IPS-18a (cell line): ENCODE results near the gene SGMS1.
"Not testable (repeated sequence)": the region's sequence is repeated elsewhere in the genome, so short reads cannot be mapped to it uniquely, and the experiment has no call there.

Experiments used
- H3K27ac ChIP-seq: one replicate; pipeline ENCODE4 v1.5.1; 2013; ENCODE audit warnings: low read length
- H3K27me3 ChIP-seq: one replicate; pipeline ENCODE4 v1.6.1; 2013; ENCODE audit warnings: mild to moderate bottlenecking, low read length; ENCODE audit not compliant: control insufficient read depth, insufficient read depth
- H3K36me3 ChIP-seq: one replicate; pipeline ENCODE4 v1.6.1; 2013; ENCODE audit warnings: low read depth, low read length; ENCODE audit not compliant: control insufficient read depth
- H3K4me1 ChIP-seq: one replicate; pipeline ENCODE4 v1.6.1; 2013; ENCODE audit warnings: low read depth, low read length; ENCODE audit not compliant: control insufficient read depth
- H3K4me3 ChIP-seq: one replicate; pipeline ENCODE4 v1.5.1; 2013; ENCODE audit warnings: low read length
- H3K9ac ChIP-seq: one replicate; pipeline ENCODE4 v1.6.1; 2013; ENCODE audit warnings: mild to moderate bottlenecking, low read length, moderate library complexity
- H3K9me3 ChIP-seq: one replicate; pipeline ENCODE4 v1.6.1; 2013; ENCODE audit warnings: low read depth, low read length; ENCODE audit not compliant: control insufficient read depth

SGMS1 gene

DNA sequence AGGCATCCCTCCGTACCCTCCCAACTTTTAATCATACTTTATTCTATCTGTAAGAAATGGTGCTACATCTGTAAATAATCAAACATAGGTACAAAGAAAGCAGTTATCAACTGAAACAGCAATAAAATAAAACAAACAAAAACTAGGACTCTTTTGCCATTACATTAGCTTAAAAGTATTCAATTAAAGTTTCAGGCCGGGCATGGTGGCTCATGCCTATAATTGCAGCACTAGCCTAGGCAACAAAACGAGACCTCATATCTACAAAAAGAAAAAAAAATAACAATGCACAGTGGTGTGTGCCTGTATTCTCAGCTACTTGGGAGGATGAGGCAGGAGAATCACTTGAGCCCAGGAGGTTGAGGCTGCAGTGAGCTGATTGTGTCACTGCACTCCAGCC lies 161.9 kb downstream of the SGMS1 start:
- Histone ChIP-seq H3K27me3 (no peaks in the 10 kb centered on the region), H3K4me3 (no peak overlapping the region), H3K36me3 (peaks cover 9% of the 10 kb centered on the region), H3K9me3 (no peaks in the 10 kb centered on the region), H3K9ac (no peak overlapping the region), H3K27ac (no peak overlapping the region), H3K4me1 (no peaks in the 10 kb centered on the region)

GRCh38 chr10:50461123-50461522 lies 162.6 kb downstream of the SGMS1 start:
- no peaks in the 10 kb centered on the region for H3K4me1 ChIP-seq
- no peak overlapping the region for H3K4me3 ChIP-seq
- no peaks in the 10 kb centered on the region for H3K27me3 ChIP-seq
- H3K9me3 ChIP-seq: no peaks in the 10 kb centered on the region
- H3K27ac ChIP-seq: no peak overlapping the region
- peaks cover 9% of the 10 kb centered on the region for H3K36me3 ChIP-seq
- no peak overlapping the region for H3K9ac ChIP-seq

DNA sequence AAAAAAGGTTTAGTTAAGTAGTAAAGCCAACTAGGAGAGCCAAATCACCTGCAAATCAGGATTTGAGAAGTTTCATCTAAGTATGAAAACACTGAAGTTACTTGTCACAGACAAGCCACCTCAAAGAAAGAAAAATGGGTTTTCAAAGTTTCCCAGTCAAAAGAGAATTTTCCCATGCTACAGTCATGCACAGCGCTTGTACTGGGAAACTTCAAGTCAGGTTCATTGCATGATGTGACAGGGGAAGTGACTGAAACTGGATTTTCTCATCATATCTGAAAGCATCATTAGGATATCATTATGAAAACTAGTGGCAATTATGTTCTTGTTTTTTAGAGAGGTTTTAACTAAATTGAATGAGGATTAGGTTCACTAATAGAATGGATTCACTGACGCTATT lies 167.0 kb downstream of the SGMS1 start:
- Histone ChIP-seq H3K4me1 (peaks cover 12% of the 10 kb centered on the region), H3K36me3 (peaks cover 9% of the 10 kb centered on the region), H3K9ac (no peak overlapping the region), H3K27me3 (no peaks in the 10 kb centered on the region), H3K4me3 (no peak overlapping the region), H3K27ac (no peak overlapping the region), H3K9me3 (no peaks in the 10 kb centered on the region)

DNA sequence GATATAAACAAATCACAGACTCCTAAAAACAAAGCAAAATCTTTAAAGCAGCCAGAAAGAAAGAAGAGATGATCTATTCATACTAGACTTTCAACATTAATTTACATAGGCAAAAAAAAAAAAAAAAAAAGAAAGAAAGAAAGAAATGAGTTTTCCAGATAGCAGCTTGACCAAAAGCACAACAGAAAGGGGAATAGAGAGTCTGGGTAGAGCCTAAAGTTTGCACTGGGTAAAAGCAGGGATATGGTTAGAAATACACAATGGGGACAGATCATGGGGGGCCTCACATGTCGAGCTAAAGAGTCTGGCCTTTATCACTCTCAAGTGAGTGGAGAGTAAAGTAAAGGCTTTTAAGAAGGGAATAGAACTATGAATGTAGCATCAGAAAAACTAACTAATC lies 169.8 kb downstream of the SGMS1 start:
- Histone ChIP-seq H3K9ac (no peak overlapping the region), H3K9me3 (no peaks in the 10 kb centered on the region), H3K4me3 (no peak overlapping the region), H3K4me1 (peaks cover 12% of the 10 kb centered on the region), H3K36me3 (no peaks in the 10 kb centered on the region), H3K27me3 (no peaks in the 10 kb centered on the region), H3K27ac (no peak overlapping the region)

- H3K4me1 ChIP-seq: peaks cover 12% of the 10 kb centered on the region
- no peaks in the 10 kb centered on the region for H3K27me3 ChIP-seq
- no peaks in the 10 kb centered on the region for H3K36me3 ChIP-seq
- no peak overlapping the region for H3K9ac ChIP-seq
- no peak overlapping the region for H3K27ac ChIP-seq
- no peak overlapping the region for H3K4me3 ChIP-seq
- H3K9me3 ChIP-seq: no peaks in the 10 kb centered on the region
Observed at GRCh38 chr10:50452603-50453002, 171.2 kb downstream of the SGMS1 start.

GRCh38 chr10:50447691-50448090 lies 176.1 kb downstream of the SGMS1 start:
- Histone ChIP-seq H3K27me3 (no peaks in the 10 kb centered on the region), H3K27ac (no peak overlapping the region), H3K9me3 (no peaks in the 10 kb centered on the region), H3K9ac (no peak overlapping the region), H3K4me1 (peaks cover 5% of the 10 kb centered on the region), H3K4me3 (no peak overlapping the region), H3K36me3 (no peaks in the 10 kb centered on the region)

GRCh38 chr10:50445777-50446176 lies 178.0 kb downstream of the SGMS1 start:
- H3K9me3 ChIP-seq, H3K4me3 ChIP-seq, H3K27ac ChIP-seq, H3K27me3 ChIP-seq, H3K9ac ChIP-seq, H3K36me3 ChIP-seq, H3K4me1 ChIP-seq: not testable (repeated sequence)

DNA sequence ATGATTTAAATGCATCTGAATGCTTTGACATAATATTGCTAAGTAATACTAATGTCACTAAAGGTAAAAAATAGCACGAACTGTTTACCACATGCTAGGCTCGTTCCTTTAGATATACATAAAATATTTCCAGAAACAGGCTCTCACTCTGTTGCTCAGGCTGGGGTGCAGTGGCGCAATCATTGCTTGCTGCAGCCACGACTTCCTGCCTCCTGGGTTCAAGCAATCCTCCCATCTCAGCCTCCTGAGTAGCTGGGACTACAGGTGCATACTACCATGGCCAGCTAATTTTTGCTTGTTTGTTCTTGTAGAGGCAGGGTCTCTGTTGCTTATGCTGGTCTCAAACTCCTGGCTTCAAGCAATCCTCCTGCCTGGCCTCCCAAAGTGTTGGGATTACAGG lies 183.3 kb downstream of the SGMS1 start:
- peaks cover 6% of the 10 kb centered on the region for H3K4me1 ChIP-seq
- H3K27ac ChIP-seq: no peak overlapping the region
- no peak overlapping the region for H3K4me3 ChIP-seq
- H3K36me3 ChIP-seq: no peaks in the 10 kb centered on the region
- no peaks in the 10 kb centered on the region for H3K27me3 ChIP-seq
- no peak overlapping the region for H3K9ac ChIP-seq
- no peaks in the 10 kb centered on the region for H3K9me3 ChIP-seq

DNA sequence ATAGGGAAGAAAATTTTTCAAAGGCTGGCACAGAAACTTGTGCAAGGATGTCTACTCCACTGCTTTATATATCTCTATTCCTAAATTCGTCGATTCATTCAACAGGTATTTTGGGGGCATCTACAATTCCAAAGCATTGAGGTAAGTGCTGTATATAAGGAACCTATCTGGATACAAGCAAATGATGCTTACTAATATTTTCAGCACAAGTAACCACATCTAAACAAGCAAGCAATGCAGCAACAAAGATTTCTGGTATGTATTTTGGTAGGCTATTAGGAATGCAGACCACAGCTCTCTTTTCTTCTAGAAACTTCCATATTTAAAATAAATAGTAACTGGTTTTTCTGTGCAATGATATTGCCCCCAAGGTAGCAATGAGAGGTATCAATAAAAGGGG lies 183.9 kb downstream of the SGMS1 start:
- Histone ChIP-seq H3K9me3 (no peaks in the 10 kb centered on the region), H3K36me3 (no peaks in the 10 kb centered on the region), H3K4me1 (peaks cover 6% of the 10 kb centered on the region), H3K9ac (no peak overlapping the region), H3K27me3 (no peaks in the 10 kb centered on the region), H3K4me3 (no peak overlapping the region), H3K27ac (no peak overlapping the region)

DNA sequence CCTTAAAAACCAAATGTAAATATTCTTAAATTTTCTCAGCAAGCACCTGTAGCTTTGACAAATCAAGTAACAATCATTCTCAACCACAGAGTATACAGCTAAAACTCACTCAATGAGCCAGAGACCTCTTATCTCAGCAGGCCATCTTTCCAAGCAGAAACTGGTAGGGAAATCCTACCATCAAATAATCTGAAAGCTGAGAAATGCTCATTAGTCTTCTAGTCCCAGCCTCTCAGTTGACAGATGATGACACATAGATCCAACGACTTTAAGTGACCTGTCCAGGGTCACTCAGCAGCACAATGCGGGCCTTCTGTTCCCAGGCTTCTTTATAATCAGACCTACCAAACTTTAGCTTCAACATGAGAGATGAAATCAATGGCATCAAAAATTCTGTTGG lies 184.6 kb downstream of the SGMS1 start:
- Histone ChIP-seq H3K9me3 (no peaks in the 10 kb centered on the region), H3K36me3 (no peaks in the 10 kb centered on the region), H3K27ac (no peak overlapping the region), H3K27me3 (no peaks in the 10 kb centered on the region), H3K4me1 (peaks cover 6% of the 10 kb centered on the region), H3K9ac (no peak overlapping the region), H3K4me3 (no peak overlapping the region)

DNA sequence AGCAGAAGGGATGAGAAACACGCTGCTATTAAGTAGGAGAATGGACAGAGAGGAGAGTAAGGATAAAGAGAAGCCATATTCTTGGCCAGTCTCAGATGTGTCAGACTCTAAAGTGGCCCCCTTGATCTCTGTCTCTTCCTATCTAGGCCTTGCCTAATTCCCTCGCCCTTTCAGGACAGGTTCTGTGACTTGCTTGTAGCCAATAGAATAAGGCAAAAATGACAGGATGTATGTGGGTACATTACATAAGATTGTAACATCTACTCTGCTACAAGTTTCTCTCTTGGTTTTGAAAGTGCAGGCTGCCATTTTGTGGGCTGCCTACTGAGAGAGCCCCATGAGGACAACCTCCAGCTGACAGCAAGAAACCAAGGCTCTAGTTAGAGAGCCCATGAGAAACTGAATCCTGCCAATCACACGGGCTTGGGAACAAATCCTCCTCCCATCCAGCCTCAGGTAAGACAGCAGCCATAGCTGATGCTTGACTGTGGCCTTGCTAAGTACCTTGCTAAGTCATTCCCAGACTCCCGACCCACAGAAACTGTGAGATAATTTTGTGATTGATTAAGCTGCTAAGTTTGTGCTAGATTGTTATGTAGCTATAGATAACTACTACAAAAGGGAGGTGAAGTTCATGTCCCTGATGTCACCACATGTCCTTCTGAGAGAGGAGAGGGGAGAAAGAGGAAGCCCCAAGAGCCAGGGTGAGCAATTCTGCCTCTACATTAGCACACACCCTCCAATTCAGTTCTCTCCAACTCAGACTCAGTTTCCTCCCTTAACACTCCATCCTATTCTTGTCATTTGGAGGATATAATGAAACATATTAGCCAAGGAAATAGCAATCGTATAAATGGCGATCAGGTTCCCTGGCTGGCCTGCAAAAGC lies 185.5 kb downstream of the SGMS1 start:
- no peaks in the 10 kb centered on the region for H3K27me3 ChIP-seq

DNA sequence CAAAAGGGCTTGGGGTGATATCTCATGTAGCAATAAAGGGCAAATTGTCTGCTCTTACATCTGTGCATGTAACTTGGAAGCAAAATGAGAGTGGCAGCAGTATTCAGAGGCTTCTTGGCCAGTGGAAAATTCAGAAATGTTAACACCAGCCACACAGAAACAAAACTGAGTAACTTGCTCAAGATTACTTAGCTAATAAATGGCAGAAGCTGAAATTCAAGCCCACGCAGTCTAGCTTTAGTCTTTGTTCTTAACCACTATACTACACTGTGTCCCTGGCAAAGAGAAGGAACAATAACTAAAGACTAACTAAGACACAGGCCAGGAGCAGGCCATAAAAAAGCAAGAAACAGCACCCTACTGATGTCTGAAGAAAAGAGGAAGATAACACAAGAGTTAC lies 186.5 kb downstream of the SGMS1 start:
- H3K4me1 ChIP-seq: peaks cover 6% of the 10 kb centered on the region
- no peak overlapping the region for H3K27ac ChIP-seq
- no peak overlapping the region for H3K9ac ChIP-seq
- H3K4me3 ChIP-seq: no peak overlapping the region
- no peaks in the 10 kb centered on the region for H3K36me3 ChIP-seq
- H3K9me3 ChIP-seq: no peaks in the 10 kb centered on the region
- H3K27me3 ChIP-seq: no peaks in the 10 kb centered on the region

More for the DNA sequence above, 185.5 kb downstream of the SGMS1 start:
- no peaks in the 10 kb centered on the region for H3K9me3 ChIP-seq
- H3K4me1 ChIP-seq: peaks cover 6% of the 10 kb centered on the region
- H3K27ac ChIP-seq: no peak overlapping the region
- H3K4me3 ChIP-seq: no peak overlapping the region
- H3K36me3 ChIP-seq: no peaks in the 10 kb centered on the region
- no peak overlapping the region for H3K9ac ChIP-seq
